HG02840 (cell line): ENCODE data around the gene SYT8.

Experiments
- ATAC-seq: cut with Tn5 transposase; IDR thresholded peaks from one replicate; pipeline ENCODE4 v1.9.1; 2021; ENCODE audit warnings: mild to moderate bottlenecking, moderate library complexity, moderate number of reproducible peaks; ENCODE audit not compliant: unreplicated experiment, low FRiP score

SYT8 gene

DNA sequence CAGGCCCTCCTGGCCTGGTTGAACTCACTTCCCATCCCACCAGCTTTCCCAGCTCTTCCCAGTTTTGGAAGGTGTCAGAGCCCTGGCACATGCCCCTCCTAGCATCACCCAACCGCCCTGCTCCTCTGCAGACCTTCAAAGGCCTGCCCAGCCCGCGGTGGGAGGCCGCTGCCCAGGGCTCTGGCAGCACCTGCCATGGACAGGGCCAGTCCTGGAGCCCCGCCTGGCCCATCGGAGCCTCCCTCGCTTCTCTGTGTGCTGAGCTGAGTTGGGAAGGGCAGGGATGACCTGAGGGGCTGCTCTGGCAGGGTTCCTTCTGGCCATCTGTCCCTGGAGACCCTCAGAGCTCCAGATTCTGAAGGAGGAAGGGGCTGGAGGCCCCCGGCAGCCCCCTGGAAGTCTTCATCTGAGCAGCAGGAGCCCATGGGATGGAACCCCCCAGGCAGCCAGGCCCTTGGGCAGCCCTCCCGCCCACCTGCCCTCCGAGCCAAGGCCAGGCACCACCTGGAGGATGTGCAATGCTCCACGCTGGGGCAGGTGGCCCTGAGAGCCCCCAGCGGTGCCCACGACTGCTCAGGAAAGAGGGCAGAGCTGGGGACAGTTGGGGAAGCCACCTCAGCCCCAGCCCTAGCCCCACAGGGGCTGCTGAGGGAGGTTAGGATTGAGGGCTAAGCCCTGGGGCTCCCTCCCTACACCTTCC lies 21.7 kb downstream of the SYT8 start:
- no peak for ATAC-seq

DNA sequence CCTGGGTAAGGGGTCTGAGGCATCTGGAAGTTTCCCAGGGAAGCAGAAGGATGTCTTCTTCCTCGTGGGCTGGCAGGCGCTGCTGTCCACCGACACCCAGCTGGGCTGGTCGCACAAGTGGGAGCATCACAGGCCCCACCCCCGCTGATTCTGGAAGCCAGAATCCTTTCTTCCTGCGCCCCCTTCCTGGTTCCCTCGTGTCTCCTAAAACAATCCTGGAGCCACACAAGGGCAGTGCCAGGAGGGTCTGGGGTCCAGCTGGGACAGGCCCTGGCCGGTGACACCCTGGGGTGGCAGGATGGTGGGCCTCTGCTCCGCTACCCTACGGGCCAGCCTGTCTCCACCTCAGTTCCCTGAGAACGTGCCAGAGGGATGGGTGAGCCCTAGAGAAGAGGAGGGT lies 22.3 kb downstream of the SYT8 start:
- no peak for ATAC-seq

- no peak for ATAC-seq
Measured at GRCh38 chr11:1858154-1858553, 23.4 kb downstream of the SYT8 start.

DNA sequence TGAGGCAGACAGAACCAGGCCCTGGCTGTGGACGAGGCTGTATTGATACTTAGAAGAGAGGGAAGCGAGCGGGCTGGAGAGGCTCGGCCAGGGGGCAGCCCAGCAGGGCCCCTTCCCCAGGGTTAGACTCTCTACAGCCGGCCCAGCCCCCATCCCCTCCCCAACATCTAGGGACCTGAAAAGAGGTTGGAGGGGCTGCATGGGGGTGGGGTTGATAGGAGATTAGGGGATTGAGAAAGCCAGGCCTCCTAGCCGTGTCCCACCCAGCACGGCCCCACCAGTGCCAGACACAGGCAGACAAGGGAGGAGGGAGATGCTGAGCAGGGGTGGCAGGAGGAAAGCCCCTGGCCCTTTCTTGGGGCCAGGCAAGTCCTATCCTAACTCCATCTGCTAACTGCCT lies 23.8 kb downstream of the SYT8 start:
- ATAC-seq, result no peak

GRCh38 chr11:1859004-1859403 lies 24.2 kb downstream of the SYT8 start:
- ATAC-seq, result no peak

GRCh38 chr11:1860108-1860507 lies 25.3 kb downstream of the SYT8 start:
- no peak for ATAC-seq

DNA sequence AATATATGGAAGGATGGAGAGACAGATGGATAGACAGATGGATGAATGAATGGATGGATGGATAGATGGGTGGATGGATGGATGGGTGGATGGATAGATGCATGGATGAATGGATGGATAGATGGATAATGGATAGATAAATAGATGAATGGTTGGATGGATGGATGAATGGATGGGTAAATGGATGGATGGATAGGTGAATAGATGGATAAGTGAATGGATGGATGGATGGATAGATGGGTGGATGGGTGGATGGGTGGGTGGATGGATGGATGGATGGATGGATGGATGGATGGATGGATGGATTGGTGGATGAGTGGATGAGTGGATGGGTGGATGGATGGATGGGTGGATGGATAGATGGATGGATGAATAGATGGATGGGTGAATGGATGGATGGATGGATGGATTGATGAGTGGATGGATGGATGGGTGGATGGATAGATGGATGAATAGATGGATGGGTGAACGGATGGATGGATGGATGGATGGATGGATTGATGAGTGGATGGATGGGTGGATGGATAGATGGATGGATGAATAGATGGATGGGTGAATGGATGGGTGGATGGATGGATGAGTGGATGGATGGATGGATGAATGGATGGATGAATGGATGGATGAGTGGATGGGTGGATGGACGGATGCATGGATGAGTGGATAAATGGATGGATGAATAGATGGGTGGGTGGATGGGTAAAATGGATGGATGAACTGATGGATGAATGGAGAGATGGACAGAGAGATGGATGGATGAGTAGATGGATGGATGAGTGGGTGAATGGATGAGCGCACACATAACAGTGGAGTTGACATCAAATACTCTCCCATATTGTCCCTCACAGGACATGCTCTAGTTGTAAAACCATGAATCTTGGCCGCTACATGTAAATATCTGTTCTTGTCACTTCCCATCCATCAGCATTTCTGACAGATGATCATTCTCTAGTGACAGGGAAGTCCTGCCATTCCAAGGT lies 26.9 kb downstream of the SYT8 start:
- ATAC-seq, result no peak

GRCh38 chr11:1862588-1863351 lies 28.0 kb downstream of the SYT8 start:
- no peak for ATAC-seq

DNA sequence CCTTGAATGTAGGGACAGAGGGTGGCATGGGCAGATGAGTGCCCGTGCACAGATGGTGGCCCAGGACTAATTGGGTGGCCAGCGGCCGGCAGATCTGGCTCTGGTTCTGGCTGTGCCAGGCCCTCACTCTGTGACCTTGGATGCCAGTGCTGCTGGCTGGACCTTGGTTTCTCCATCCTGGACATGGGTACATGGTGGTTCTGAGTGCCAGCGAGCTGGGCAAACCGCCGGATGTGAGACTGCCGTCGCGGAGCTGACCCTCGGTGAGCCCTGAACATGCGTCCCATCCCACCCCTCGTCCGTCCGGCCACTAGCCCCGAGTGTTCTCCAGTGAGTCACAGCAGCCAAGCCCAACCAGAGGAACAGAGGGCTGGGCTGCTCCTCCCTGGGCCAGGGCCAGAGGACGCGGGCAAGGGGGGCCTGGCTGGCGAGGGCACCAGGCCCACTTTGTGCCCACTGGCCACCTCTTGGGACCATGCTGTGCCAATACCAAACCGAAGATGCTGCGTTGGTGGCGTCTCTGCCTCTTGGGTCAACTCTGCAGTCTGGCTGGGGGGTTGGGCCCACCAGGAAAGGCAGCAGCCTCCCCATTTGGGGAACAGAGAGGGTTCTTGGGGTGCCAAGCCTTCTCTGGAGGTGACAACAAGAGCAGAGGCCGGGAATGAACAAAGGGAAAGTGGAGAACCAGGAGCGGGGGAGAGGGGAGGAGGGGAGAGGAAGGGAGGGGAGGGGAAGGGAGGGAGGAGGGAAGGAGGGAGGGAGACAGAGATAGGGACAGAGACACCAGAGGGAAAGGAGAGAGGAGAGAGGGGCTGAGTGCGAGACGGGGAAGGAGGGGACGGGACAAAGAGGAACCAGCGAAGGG lies 28.8 kb downstream of the SYT8 start:
- no peak for ATAC-seq

DNA sequence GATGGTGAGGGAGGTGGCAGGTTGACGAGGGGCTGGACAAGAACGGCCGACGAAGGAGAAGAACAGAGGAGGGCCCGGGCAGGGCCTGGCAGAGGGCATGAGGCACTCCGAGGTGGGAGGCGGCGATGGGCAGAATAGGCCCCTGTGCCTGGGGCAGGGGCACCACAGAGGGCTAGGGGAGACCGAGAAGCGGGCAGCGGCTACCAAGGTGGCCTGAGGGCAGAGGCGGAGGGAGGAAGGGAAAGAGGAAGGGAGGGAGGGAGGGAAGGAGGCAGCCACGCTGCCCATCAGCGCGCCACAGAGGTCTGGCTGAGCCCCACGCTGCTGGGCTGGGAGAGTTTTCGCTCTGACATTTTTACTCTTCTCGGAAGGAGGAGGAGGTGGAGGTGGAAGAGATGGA lies 29.4 kb downstream of the SYT8 start:
- no peak for ATAC-seq

GRCh38 chr11:1864831-1865665 lies 30.3 kb downstream of the SYT8 start:
- ATAC-seq, result no peak

DNA sequence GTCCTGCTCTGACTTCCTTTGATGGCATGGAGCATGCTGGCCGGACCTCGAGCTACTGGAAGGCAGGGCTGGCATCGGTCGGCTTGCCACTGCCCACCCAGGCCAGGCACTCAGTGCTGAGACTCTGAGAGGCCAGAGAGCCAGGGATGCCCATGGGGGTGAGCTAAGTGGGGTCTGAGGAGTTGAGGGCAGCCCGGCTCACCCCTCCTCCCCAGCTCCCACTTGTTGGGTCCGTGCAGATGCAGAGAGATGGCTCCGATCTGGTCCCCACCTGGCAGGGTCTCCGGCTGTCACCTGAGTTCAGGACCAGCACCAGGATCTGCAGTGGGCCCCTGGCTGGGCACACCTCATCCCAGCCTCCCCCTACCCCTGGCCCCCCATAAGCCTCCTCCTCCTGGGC lies 31.4 kb downstream of the SYT8 start:
- ATAC-seq, result no peak

DNA sequence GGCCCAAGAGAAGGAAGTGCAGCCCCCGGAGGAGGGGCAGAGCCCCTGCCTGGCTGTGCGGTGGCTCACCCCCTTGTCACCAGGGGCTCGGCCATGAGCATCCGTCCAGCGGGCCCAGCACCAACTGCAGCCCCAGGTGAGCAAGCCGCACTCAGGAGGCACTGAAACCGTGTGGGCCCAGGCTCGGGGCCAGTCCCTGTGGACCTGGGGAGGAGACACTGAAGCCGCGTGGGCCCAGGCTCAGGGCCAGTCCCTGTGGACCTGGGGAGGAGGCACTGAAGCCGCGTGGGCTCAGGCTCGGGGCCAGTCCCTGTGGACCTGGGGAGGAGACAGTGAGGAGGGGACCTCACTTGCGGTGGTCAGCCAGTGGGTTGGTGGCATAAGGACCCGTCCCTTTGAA lies 32.0 kb downstream of the SYT8 start:
- no peak for ATAC-seq

- ATAC-seq, result no peak
Measured at GRCh38 chr11:1867381-1867780, 32.6 kb downstream of the SYT8 start.

- no peak for ATAC-seq
Measured at GRCh38 chr11:1868056-1868635, 33.4 kb downstream of the SYT8 start.

DNA sequence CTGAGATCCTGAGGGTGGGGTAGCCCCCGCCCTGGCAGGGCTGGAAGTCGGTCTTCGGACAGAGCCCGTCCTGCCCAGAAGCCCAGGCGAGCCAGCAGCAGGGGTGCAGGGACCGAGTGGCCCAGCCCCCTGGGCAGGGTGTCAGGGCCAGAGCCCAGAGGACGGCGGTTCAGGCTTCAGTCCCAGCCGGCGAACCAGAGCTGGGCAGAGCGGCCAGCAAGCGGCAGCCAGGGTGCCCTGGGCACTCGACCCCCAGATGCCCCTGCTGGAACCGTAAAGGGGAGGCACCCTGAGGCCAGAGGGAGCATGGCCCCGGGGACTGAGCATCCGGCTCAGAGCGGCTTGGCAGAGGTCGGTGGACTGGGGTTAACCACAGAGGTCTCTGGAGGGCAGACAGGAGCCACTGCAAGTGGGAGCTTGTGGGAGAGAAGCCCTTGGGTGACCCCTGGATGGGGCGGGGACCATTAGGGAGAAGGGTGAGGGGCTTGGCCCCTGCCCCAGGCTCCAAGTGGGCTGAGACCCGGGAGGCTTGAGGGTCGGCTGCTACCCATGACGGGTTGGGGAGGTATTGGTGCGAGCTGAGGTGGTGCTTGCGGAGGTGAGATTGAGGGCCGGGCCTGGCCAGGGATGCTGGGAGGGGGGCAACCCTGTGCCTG lies 34.0 kb downstream of the SYT8 start:
- ATAC-seq, result no peak

DNA sequence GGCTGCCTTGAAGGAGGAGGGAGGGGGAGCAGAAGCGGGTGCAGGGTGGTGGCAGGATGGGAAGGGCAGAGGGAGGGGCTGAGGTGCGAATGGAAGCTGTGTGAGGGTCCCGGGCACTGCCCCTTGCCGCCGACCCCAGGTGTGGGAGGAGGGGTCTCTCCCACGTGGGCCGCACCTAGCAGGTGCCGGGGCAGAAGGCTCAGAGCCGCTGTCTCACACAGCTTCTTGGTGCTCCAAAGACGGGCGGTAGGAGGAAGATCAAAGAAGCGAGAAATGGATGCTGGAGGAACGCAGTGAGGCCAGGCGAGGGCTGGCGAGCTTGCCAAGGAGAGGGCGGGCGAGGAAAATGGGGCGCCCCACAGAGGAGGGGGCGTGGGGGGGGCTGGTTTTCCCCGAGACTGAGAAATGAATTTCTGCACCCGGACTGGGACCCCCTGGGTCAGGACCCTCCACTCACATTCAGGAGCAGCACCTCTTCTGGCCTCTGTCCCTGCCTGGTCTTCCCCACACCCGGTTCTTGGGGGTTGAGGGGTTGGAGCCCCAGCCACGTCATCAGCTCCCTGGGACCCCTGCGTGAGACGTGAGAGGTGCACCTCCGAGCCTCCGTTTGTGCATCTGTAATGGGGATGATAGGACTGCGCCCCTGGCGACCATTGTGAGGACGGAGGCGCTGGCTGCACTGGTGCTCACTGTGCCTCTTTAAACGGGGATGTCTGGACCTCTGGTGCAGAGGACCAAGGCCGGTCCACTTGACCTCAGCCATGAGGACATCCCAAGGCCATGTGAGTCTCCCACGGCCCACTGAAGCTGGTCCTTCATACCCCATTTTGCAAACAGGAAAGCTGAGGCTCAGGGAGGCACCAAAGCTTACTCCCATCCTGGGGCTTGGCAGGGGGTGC lies 34.9 kb downstream of the SYT8 start:
- ATAC-seq, result no peak
